ENCODE results near the gene EHD4.

Gene EHD4

DNA sequence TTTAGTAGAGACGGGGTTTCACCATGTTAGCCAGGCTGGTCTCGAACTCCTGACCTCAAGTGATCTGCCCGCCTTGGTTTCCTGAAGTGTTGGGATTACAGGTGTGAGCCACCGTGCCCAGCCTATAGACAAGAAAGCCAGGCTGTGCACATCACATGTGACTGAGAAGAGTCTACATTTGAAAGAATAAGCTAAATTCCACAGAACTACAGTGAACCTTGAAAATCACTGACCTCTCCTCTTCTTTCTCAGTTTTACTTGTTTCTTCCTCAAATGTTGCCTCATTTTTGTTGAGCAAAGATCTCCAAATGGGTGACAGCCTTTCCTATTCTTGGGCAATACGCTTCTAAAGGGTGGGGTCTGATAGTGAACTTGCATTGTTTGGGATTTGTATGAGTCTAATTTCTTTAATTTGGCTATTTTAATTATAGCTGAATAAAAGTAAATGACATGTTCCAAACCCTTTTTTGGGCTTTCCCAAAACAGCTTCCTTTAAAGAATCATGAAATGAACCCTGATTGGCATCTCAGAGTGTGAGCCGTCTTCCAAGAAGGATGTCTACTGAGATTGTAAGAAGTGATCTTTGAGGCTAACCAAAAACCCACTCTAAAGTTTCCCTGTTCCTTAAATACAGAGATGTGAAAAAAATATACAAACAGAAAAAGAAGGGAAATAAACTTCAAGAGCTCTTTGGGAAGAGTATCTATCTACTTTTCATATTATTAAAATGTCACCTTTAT is 56.9 kb downstream of the EHD4 start:
- no peak for DNase-seq

DNA sequence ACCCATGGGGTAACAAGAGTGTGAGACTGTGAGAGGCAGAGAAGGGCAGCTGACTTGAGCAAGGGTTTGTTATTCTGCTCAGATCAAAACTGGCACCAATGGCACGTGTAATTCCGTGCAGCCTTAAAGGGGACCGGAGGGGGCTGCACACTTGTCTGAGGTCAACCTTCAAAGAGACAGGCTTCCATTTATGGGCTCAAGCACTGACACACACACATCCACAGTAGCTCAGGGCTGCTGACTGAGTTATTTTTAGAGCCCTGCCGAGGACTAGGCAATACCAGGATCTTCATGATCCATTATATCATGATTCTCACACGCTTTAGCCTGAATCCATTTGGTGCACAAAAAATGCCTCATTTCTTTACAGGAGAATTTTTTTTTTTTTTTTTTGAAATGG is 57.9 kb downstream of the EHD4 start:
- DNase-seq, result no peak

DNA sequence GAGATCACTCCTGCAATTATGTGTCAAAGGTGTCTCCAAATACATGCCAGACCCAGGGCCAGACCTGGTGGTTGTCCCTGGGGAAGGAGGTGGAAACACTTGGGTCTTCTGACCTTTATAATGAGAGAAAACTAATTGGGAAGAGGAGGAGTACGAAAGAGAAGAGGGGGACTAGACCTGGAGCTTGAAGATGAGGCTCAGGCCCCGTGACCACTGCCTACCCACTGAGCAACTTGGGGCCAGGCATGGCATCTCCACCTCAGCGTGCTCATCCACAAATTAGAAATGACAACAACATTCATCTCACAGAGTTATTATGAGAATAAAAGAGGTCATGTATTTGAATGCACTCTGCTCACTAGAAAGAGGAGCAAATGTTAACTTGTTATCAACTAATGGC is 59.1 kb downstream of the EHD4 start:
- DNase-seq, result no peak

DNA sequence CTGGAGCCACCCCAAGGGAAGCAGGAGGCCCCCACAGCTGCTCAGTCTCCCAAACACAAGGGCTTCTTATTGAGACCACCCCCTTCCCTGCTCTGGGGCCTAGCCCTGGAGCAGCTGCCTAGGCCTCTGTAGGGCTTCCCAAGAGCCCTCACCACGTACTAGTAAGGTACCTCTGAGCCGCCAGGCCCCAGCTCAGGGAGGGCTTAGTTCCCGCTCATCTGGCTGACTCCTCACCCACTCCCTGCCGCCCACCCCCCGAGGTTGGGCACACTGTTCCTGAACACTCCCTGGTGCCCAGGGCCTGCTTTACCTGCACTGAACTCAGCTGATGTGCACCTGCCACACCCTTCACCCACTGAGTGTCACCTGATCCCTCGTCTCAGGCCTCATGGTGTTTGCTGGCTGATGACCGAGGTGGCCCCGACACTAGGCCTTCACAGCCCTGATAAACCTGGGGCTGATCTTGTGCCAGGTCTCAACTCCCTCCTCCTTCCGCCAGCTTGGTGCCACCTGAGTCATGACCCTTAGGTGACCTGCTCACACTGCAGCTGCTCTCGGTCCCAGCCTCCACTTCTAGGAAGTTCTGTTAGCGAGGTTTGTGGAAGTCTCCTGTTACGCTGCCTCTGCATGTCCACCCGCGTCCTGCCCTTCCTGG is 60.5 kb downstream of the EHD4 start:
- no peak for DNase-seq

GRCh38 chr15:41908736-41909461 is 63.5 kb downstream of the EHD4 start:
- no peak for DNase-seq

- DNase-seq, result no peak
Measured at GRCh38 chr15:41907141-41907540, 65.2 kb downstream of the EHD4 start.

- no peak for DNase-seq
Measured at GRCh38 chr15:41906608-41907007, 65.7 kb downstream of the EHD4 start.

GRCh38 chr15:41905036-41905793 is 67.1 kb downstream of the EHD4 start:
- DNase-seq, result no peak

DNA sequence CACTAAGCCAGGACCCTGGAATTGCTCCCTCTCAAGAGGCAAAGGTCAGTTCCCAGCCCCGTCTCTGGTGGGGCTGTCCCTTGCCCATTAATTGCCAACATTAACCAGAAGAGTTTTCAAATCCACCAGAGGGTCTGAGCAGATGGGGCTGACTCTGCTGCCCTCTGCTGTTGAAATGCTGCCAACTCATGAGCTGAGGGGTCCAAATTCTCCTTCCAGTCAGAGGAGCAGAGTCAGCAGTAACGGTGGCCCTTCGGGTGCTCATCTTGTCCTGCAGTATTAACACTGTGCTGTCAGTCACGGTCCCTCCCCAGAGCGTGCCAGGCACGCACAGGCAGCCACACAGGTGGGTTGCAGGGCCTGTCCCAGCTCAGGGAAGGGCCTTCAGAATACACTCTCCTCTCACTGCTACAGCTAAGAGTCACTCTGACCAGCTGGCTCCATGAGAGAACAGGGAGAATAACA is 67.8 kb downstream of the EHD4 start:
- DNase-seq, result peak; percentile 50

DNA sequence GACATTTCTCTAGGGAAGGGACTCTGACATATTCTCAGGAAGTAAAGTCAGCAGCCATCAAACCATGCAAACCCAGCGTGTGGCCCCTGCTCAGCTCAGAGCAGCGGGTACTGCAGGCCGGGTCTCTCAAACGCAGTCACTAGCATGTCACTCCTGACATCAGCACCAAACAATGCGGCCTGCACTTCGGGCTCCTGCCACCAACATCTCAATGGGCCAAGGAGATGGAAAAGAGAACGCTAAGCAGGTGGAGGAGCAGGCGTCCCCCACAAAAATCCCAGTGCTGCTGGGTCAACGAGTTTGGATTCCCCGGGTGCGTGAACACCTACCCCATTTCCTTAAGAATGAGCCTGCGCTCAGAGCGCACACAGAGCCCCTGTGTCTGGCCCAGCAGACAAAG is 68.6 kb downstream of the EHD4 start:
- DNase-seq, result no peak

DNA sequence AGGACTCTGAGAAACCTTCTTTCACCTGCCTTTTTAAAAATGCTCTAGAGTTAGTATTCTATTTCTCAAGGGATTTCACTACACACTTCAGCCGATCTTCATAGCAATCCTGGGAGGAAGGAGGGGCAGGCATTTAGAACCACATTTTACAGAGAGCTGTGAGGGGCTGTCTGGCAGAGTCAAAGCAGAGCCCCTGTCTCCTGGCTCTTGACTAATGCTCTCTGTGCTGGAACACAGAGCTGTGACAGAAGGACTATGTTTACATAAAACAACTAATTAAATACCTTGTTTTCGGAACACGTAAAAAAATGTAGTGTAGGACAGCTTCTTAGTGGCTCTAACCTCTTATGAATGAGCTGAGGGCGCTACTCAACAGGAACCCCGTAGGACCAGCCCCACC is 70.9 kb downstream of the EHD4 start:
- DNase-seq, result no peak

- no peak for DNase-seq
Measured at GRCh38 chr15:41900526-41901380, 71.6 kb downstream of the EHD4 start.

DNA sequence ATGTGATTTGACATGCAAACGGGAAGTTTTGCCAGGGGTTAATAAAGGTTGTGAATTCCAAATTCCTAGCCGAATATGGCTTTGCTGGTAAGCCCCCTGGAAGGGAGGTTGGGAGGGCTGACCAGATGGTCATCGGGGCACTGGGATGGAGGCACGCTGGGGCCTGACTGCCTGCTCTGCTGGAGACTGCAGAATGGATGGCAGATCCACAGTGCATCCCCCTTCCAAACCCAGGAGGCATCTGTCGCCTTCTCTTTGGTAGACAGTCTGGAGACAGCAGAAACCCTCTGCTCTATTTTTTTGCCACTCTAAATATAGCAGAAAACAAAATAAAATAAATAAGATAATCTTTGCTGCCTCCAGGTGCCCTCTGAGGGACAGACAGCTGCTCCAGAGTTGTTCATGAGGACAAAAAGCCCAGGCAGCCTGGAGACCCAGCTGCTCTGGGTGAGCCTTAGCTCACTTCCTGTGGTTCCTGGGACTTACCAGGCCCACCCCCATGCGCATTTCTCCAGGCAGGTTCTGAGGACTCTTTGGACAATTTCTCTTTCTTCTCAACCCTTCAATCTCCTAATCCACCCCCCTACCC is 72.4 kb downstream of the EHD4 start:
- no peak for DNase-seq

DNA sequence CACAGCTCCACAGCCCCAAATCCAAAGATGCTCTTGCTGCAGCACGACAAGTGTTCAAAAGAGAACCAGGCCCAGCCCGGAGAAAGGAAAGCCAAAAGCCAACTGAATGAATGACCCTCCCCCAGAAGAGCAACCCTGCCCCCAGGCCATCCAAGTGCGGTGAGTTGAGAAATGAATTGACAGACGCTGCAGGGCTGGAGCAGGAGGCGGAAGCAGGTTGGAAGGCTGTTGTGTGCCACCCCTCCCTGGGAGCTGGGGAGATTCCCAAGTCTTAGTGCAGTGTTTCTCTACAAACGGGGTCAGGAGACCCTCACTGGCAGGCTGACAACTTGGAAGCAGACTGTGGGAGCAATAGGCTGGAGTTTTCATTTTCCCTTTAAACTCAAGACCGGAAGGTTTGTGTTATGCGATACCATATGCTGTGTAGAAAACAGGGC is 75.0 kb downstream of the EHD4 start:
- no peak for DNase-seq

DNA sequence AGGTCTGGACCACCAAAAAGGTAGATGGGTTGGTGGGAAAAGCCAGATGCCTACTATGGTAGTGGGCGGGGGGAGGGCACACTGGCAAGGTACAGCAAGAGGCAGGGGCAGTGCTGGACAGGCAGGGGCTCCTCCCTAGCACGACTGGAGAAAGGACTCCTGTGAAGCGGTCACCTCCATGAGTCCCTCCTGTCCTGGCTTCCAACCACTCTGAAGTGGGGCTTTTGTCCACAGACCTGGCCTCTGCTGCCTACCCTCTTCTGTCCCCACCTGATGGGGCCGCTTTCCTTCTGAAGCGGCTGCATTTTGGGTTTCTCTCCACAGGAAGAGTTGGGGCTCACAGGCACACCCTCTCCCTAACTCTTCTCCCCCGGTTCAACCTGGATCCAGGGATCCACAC is 75.8 kb downstream of the EHD4 start:
- DNase-seq, result no peak

GRCh38 chr15:41895957-41896356 is 76.4 kb downstream of the EHD4 start:
- DNase-seq, result no peak

DNA sequence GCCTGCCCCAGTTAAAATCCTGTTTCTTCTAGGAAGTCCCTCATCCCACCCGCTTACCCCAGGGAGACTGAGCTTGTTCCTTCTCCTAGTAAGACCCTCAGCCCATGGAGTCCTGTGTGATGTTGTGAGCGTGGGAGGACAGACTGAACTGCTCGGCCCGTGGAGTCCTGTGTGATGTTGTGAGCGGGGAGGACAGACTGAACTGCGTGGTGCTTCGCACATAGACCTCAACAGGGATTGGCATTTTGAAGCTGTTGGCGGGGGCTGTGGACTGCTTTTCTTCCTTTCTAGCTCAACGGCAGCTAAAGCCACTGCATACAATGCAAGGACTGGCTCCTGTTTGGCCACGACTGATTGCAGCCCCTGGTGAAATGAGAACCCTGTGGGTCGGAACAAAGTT is 76.9 kb downstream of the EHD4 start:
- DNase-seq, result no peak

GRCh38 chr15:41894791-41895463 is 77.4 kb downstream of the EHD4 start:
- DNase-seq, result peak; percentile 80

DNA sequence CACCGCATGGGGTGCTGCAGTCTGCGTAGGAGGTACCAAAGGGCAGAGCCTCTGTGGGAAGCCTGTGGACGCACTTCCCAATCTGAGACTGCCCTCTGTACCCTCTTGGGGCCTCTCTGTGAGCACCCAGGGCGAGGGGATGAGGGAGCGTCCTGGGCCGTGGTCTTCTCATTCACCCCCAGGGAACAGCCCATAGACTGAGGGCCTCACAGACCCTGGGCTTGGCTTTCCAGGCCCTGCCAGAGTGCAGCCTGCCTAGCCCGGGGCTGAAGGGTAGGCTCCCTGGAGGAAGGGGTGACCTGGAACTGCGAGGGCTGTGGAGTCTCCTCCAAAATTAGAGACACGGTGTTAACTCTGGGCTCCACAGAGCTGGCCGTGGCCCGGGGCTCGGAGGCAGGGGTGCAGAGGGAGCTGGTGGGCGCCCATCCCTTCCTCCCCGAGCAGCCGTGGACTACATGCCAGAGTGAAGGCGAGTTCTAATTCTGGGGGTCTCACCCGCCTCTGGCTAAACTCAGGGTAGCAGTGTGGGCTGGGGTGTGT is 78.0 kb downstream of the EHD4 start:
- DNase-seq, result no peak

DNA sequence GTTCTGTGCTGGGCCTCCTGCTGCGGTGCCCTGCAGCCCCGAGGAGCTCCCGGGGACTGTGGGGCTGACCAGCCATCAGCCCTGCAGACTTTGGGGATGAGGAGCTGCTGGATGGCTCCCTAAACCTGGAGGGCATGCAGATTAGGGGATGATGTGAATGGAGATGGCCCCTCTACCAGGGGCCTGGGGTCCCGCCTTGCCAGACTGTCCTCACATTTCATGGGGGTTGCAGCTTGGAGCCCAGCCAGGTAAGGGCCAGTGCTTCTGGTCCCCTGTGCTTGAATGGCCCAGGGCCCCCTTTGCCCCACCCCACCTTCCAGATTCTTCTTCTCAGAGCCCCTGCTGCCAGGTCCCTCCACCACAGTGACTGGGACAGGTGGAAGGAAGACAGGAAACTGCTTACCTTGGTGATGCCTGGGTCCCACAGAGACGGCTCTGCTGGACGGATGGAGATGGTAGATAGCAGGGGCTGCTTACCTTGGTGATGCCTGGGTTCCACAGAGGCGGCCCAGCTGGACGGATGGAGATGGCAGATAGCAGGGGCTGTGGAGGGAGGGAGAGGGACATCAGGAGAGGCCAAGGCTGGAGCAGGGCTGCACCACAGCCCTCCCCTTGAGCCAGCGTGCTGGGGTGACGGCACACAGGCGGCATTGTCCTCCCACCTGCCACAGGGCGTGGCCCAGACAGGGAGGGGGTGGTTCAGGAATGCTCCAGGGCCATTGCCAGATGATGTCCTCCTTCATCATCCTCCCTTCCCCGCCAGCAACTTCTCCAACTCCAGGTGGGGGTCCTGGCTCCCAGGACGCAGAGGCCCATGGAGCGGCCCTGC is 78.7 kb downstream of the EHD4 start, which contains the start of gene SPTBN5:
Gene SPTBN5, minus strand, starts transcription at position 632 of the 829 bp plus-strand sequence. Its CDS starts 556 bp downstream, at position 76.
- DNase-seq, result no peak

Measured in NCI-H345 (cell line).